ENCODE data around the gene CDC42SE2. TPM values are rescaled to one million over a fixed set of nuclear protein-coding genes. Genes with fewer than 3 reads are reported as not detected.

Gene CDC42SE2
- total and polyA plus RNA-seq, 2 of the 4 experiments (the other 2 are of a cell fraction) = 12.5 to 19.4 TPM

GRCh38 chr5:131222731-131223130 lies 41.1 kb upstream of the CDC42SE2 start:
- dilution Hi-C loops (cut with HindIII; ENCODE audit: low sequenced_read_pairs, unreplicated experiment) (no loop called here), in situ Hi-C loops (cut with MboI; ENCODE audit: low sequenced_read_pairs) (no loop called here), intact Hi-C loops (cut with micrococcal nuclease) (no loop called here)
- Histone ChIP-seq H3K14ac (replicated peaks; ENCODE audit: low read depth, low read length) (no peak overlapping the region), H3K27ac (ENCODE audit: insufficient read depth, low read length) (no peak overlapping the region), H2BK120ac (ENCODE audit: low read depth, low read length) (no peak overlapping the region), H3K4me2 (ENCODE audit: low read depth, low read length) (no peak overlapping the region), H2AFZ (replicated peaks; ENCODE audit: low read length, poor library complexity) (no peak overlapping the region), H4K5ac (ENCODE audit: low read depth, low read length) (no peak overlapping the region), H2BK5ac (ENCODE audit: low read depth, low read length, poor library complexity, severe bottlenecking) (no peak overlapping the region), H2BK15ac (ENCODE audit: low read depth, low read length) (no peak overlapping the region), H3K9ac (ENCODE audit: low read depth, low read length) (no peak overlapping the region), H4K8ac (ENCODE audit: low read depth in 2 of 2, low read length in 2 of 2) (no peak overlapping the region), H3K18ac (ENCODE audit: low read depth, low read length) (no peak overlapping the region), H3K23ac (ENCODE audit: low read depth, low read length) (no peak overlapping the region), H3K56ac (ENCODE audit: extremely low read depth, insufficient read depth, low read length) (no peak overlapping the region), H4K91ac (ENCODE audit: insufficient read depth, low read depth, low read length) (no peak overlapping the region), H3K4me1 (ENCODE audit: control insufficient read depth, insufficient read depth, low read length) (peaks cover 9% of the 10 kb centered on the region), H2BK20ac (ENCODE audit: low read depth, low read length) (0 out of 2 replicates have a peak overlapping the region, but pooled peaks have one; percentile 51), H3K9me3 (ENCODE audit: control insufficient read depth, insufficient read depth, low read length) (no peaks in the 10 kb centered on the region), H3K9me1 (ENCODE audit: insufficient read depth, low read length) (0 out of 2 replicates have a peak, but pooled peaks cover 3% of the 10 kb centered on the region), H2AK9ac (replicated peaks; ENCODE audit: low read depth, low read length, poor library complexity) (no peak overlapping the region), H3K27me3 (ENCODE audit: control insufficient read depth, insufficient read depth, low read length) (no peaks in the 10 kb centered on the region), H3K4ac (ENCODE audit: low read depth, low read length) (0 out of 2 replicates have a peak overlapping the region, but pooled peaks have one; percentile 37), H3K36me3 (ENCODE audit: control insufficient read depth, insufficient read depth, low read length) (no peaks in the 10 kb centered on the region), H3K4me3 (ENCODE audit: insufficient read depth, low read depth, low read length) (no peak overlapping the region), H4K20me1 (ENCODE audit: insufficient read depth, low read length) (no peaks in the 10 kb centered on the region), H2AK5ac (ENCODE audit: low read depth, low read length) (no peak overlapping the region), H3K79me1 (ENCODE audit: low read depth in 1 of 2, low read length in 2 of 2) (no peaks in the 10 kb centered on the region)
- ATAC-seq (ENCODE audit: low read depth) (no peak), DNase-seq (no peak)
- no peak for TF ChIP-seq SMC3 (IDR thresholded peaks at IDR 0.05; ENCODE audit: low read depth, low read length)
- POLR2A ChIA-PET (ENCODE audit: unreplicated experiment) = no interaction called here
- CTCF ChIA-PET = interaction anchor here (0.6 kb wide), 1 partner anchor 26 kb away, joined by 3 read pairs; no protein-coding TSS in a partner anchor
- no TSS peak for BruUV-seq (replicated peaks)
